ENCODE measurements around the gene IRX4. TPM values are rescaled to one million over a fixed set of nuclear protein-coding genes. Genes with fewer than 3 reads are reported as not detected.

IRX4 gene
- 20.9 and 23.0 TPM in 2 replicates for total RNA-seq

DNA sequence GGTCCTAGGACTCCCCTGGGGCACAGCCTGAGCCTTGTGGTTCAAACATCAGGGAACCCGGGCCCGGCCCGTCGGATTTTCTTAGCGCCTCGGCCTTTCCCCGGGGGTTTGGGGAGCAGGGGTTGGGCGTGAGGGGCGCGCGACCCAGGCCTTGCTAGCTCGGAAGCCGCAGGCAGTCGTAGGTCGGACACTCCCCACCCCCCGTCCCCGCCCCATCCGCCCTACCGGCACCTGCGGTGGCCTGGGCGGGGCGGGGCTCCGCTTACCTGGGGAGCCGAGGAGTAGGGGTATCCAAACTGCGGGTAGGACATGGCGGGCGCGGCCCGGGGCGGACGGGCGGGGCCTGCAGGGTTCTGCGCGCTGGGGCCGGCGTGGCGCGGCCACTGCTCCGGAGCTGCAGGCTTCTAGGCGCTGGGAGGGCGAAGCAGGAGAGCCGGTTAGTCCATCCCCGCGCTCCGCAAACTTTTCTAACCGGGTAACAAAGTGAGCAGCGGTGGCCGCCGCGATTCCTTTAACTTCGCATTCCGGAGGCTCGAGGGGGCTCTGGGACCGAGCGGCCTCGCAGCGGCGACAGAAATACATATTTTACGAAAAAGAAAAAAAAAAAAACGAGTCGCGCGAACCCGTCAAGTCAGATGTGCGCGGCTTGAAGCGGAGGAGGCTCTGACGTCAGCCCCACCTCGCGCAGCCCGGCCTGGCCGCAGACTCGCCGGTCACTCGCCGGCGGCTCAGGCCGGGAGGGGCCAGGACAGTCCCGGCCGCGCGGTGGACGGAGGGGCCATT is at the start of gene IRX4:
Gene IRX4, minus strand, starts transcription at position 589 of the 783 bp plus-strand sequence. Its CDS starts 278 bp downstream, at position 311.

Other genes starting within 250 kb of the IRX4 start
- gene MRPL36, start 83.1 kb downstream of the IRX4 start, total RNA-seq, result 56.2 and 77.3 TPM in 2 replicates
- gene NDUFS6, start 81.5 kb downstream of the IRX4 start, total RNA-seq, result 148 and 149 TPM in 2 replicates

All from airway epithelial cell (primary cell).